Measurements from ENCODE around the gene CLVS2.

- TF ChIP-seq GATA2 (IDR thresholded peaks at IDR 0.05; ENCODE audit: low read depth, low read length) (no peak), GATA3 (IDR thresholded peaks at IDR 0.05; ENCODE audit: low read depth, low read length) (no peak)
Observed at GRCh38 chr6:123074616-123075015, 78.6 kb downstream of the CLVS2 start.
